Subcutaneous adipose tissue (tissue), 4 donors: ENCODE results near the gene ERBB3. TPM values are rescaled to one million over a fixed set of nuclear protein-coding genes. Genes with fewer than 3 reads are reported as not detected.

Experiments used
- CTCF ChIP-seq: fragments of 450-650 bp; IDR thresholded peaks from one replicate; pipeline ENCODE4 v1.5.1; 2016; ENCODE audit warnings: low read depth, mild to moderate bottlenecking, control low read depth, antibody characterized with exemption, moderate library complexity
- total RNA-seq, 4 donors: library from RNA; depleted of rRNA; stranded (reverse); fragments of >200 nt; gene quantifications; one replicate each; pipeline ENCODE4 v1.1.0, GENCODE V29; 2016

Gene ERBB3
- total RNA-seq, 4 donors from 2014 or later: 0.34 to 2.6 (median 0.66) TPM

GRCh38 chr12:56084958-56085543 lies 5.1 kb downstream of the ERBB3 start:
- no peak for TF ChIP-seq CTCF

GRCh38 chr12:56086096-56086495 lies 6.1 kb downstream of the ERBB3 start:
- TF ChIP-seq CTCF: no peak

GRCh38 chr12:56086608-56087007 lies 6.6 kb downstream of the ERBB3 start:
- no peak for TF ChIP-seq CTCF

GRCh38 chr12:56087220-56087619 lies 7.3 kb downstream of the ERBB3 start:
- TF ChIP-seq CTCF: no peak

GRCh38 chr12:56097738-56098137 lies 17.8 kb downstream of the ERBB3 start:
- TF ChIP-seq CTCF: no peak

- no peak for TF ChIP-seq CTCF
Measured at GRCh38 chr12:56098592-56098991, 18.6 kb downstream of the ERBB3 start.

GRCh38 chr12:56099787-56100186 lies 19.8 kb downstream of the ERBB3 start:
- no peak for TF ChIP-seq CTCF
